Measurements from ENCODE around the gene NACA. TPM values are rescaled to one million over a fixed set of nuclear protein-coding genes. Genes with fewer than 3 reads are reported as not detected.

Gene NACA
- total and polyA plus RNA-seq, 2 of the 13 experiments (the other 11 are each of a cell fraction or from before 2014, with no cell fraction given): 799 to 1,700 TPM

GRCh38 chr12:56753566-56753965, 28.5 kb upstream of the NACA start:
- BruUV-seq (replicated peaks): TSS peak; percentile 72
- WGBS (ENCODE audit: low lambda C conversion rate): 85% methylated on average over 1 of the region's 1 CpG
- in situ Hi-C loops (cut with HindIII; ENCODE audit: extremely low pct_ligation_motif_present, low pct_unique_long_range_greater_than_20kb) (no loop called here), intact Hi-C loops (cut with micrococcal nuclease; ENCODE audit: unreplicated experiment) (loop anchor here (5.0 to 10.0 kb wide), 2 partner anchors 249 to 701 kb away; partner anchors contain the start of genes GLI1 and INHBE)
- TF ChIP-seq ZNF792 (CRISPR knock-in tag; IDR thresholded peaks at IDR 0.05) (peak; percentile 88; the same call in 1 of the 2 replicates), CENPT (CRISPR knock-in tag; IDR thresholded peaks at IDR 0.05; ENCODE audit: low read depth) (no peak), TSC22D2 (CRISPR knock-in tag; IDR thresholded peaks at IDR 0.05; ENCODE audit: borderline replicate concordance) (no peak), ZSCAN21 (CRISPR knock-in tag; IDR thresholded peaks at IDR 0.05; ENCODE audit: borderline replicate concordance) (no peak)
- H3K27ac ChIP-seq (ENCODE audit: extremely low read length, insufficient read depth, low read length): no peak overlapping the region
- POLR2A ChIA-PET: interaction anchor here (1.2 to 1.8 kb wide), 2 partner anchors 28 to 65 kb away, joined by 4 to 7 read pairs; partner anchors contain the start of genes NACA and PTGES3
- no peaks in the 10 kb centered on the region for H3K27me3 ChIP-seq (ENCODE audit: control insufficient read depth in 1 of 2, insufficient read depth in 2 of 2, low read length in 2 of 2)
- ATAC-seq (no peak), DNase-seq (ENCODE audit: low spot score) (no peak), FAIRE-seq (no peak)
- H3K79me2 ChIP-seq (ENCODE audit: insufficient read depth, low read length): peaks cover 5% of the 10 kb centered on the region
- peaks cover 36% of the 10 kb centered on the region for H3K4me1 ChIP-seq (ENCODE audit: insufficient read depth, low read length)
- H3K9ac ChIP-seq (ENCODE audit: insufficient read depth, low read depth, low read length): no peak overlapping the region
- H3K9me3 ChIP-seq (ENCODE audit: low read length): peaks cover 12% of the 10 kb centered on the region
- no peaks in the 10 kb centered on the region; a peak in 1 of 5 replicates for H3K36me3 ChIP-seq (replicated peaks in 1 of 2; ENCODE audit: control insufficient read depth in 1 of 2, insufficient read depth in 2 of 2, low read length in 2 of 2)
- H3K4me2 ChIP-seq (ENCODE audit: low read depth, low read length): no peak overlapping the region
- CTCF ChIA-PET (ENCODE audit: low intra/inter-chr PET ratio, low total read pairs): no interaction called here
- H2AFZ ChIP-seq (ENCODE audit: low read length): no peak overlapping the region
- no peak overlapping the region for H3K4me3 ChIP-seq (replicated peaks in 1 of 3; ENCODE audit: insufficient read depth in 1 of 3, low read depth in 2 of 3, low read length in 3 of 3)
- H4K20me1 ChIP-seq (ENCODE audit: insufficient read depth, low read length): no peaks in the 10 kb centered on the region

- Histone ChIP-seq H2AFZ (ENCODE audit: low read length) (peak within 1 kb of the TSS; percentile 40), H3K4me3 (replicated peaks in 1 of 3; ENCODE audit: insufficient read depth in 1 of 3, low read depth in 2 of 3, low read length in 3 of 3) (peak within 1 kb of the TSS; percentile 63 to 86 (median 85)), H3K4me1 (ENCODE audit: insufficient read depth, low read length) (peaks cover 30% of the 10 kb centered on the region), H3K9ac (ENCODE audit: insufficient read depth, low read depth, low read length) (peak within 1 kb of the TSS; percentile 78), H4K20me1 (ENCODE audit: insufficient read depth, low read length) (no peaks in the 10 kb centered on the region), H3K9me3 (ENCODE audit: low read length) (no peaks in the 10 kb centered on the region), H3K27me3 (ENCODE audit: control insufficient read depth in 1 of 2, insufficient read depth in 2 of 2, low read length in 2 of 2) (no peaks in the 10 kb centered on the region), H3K27ac (ENCODE audit: extremely low read length, insufficient read depth, low read length) (peak within 1 kb of the TSS; percentile 83), H3K79me2 (ENCODE audit: insufficient read depth, low read length) (peaks cover 5% of the 10 kb centered on the region), H3K36me3 (replicated peaks in 1 of 2; ENCODE audit: control insufficient read depth in 1 of 2, insufficient read depth in 2 of 2, low read length in 2 of 2) (peaks cover 1% of the 10 kb centered on the region in 2 experiments; a peak in 1 of 5 replicates), H3K4me2 (ENCODE audit: low read depth, low read length) (peak within 1 kb of the TSS; percentile 85)
- TSS peak; percentile 71 for BruUV-seq (replicated peaks)
- under 1% methylated on average over 36 of the region's 64 CpGs for WGBS (ENCODE audit: low lambda C conversion rate)
- in situ Hi-C loops (cut with HindIII; ENCODE audit: extremely low pct_ligation_motif_present, low pct_unique_long_range_greater_than_20kb): no loop called here
- POLR2A ChIA-PET: interaction anchor here (0.6 to 2.3 kb wide), 6 partner anchors 23 to 624 kb away, joined by 3 to 13 read pairs (median 3); partner anchors contain the start of genes NACA and STAT6
- DNase-seq (ENCODE audit: low spot score) (peak; percentile 65), ATAC-seq (peak; percentile 92), FAIRE-seq (no peak)
- intact Hi-C loops (cut with micrococcal nuclease; ENCODE audit: unreplicated experiment): loop anchor here (2.0 to 10.0 kb wide), 3 partner anchors 27 to 703 kb away; partner anchors contain the start of genes GLI1, INHBE and NACA
- CTCF ChIA-PET (ENCODE audit: low intra/inter-chr PET ratio, low total read pairs): no interaction called here
- TF ChIP-seq DRAP1 (CRISPR knock-in tag; IDR thresholded peaks at IDR 0.05) (0 out of 2 replicates have a peak, but pooled peaks have one; percentile 13), ZMYM3 (CRISPR knock-in tag; IDR thresholded peaks at IDR 0.05) (no peak; the same call in 1 of the 2 replicates), ELF3 (CRISPR knock-in tag; IDR thresholded peaks at IDR 0.05) (peak; percentile 41; the same call in 1 of the 2 replicates), BATF2 (CRISPR knock-in tag; IDR thresholded peaks at IDR 0.05) (no peak), HOXA9 (CRISPR knock-in tag; IDR thresholded peaks at IDR 0.05; ENCODE audit: borderline replicate concordance) (no peak), REXO4 (CRISPR knock-in tag; IDR thresholded peaks at IDR 0.05; ENCODE audit: borderline replicate concordance) (no peak), ZSCAN25 (CRISPR knock-in tag; IDR thresholded peaks at IDR 0.05) (peak; percentile 45; the same call in 1 of the 2 replicates), ZNF790 (CRISPR knock-in tag; IDR thresholded peaks at IDR 0.05; ENCODE audit: borderline replicate concordance) (no peak), MBD4 (IDR thresholded peaks at IDR 0.05; ENCODE audit: borderline replicate concordance, low read length) (no peak)
- TF ChIP-seq, protein P1, sequence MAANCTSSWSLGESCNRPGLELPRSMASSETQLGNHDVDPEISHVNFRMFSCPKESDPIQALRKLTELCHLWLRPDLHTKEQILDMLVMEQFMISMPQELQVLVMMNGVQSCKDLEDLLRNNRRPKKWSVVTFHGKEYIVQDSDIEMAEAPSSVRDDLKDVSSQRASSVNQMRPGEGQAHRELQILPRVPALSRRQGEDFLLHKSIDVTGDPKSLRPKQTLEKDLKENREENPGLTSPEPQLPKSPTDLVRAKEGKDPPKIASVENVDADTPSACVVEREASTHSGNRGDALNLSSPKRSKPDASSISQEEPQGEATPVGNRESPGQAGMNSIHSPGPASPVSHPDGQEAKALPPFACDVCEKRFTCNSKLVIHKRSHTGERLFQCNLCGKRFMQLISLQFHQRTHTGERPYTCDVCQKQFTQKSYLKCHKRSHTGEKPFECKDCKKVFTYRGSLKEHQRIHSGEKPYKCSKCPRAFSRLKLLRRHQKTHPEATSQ (CRISPR knock-in tag; IDR thresholded peaks at IDR 0.05; ENCODE audit: borderline replicate concordance): no peak; the same call in 1 of the 2 replicates
These were observed 26.9 kb upstream of the NACA start, which contains the start of gene PRIM1 for GRCh38 chr12:56751712-56752598. Gene PRIM1, minus strand, starts transcription at chr12:56752323. Its CDS starts 25 bp downstream, at chr12:56752298.
